ENCODE results near the gene CDHR3. TPM values are rescaled to one million over a fixed set of nuclear protein-coding genes. Genes with fewer than 3 reads are reported as not detected.

CDHR3 gene
- total RNA-seq, 2 donors from 2014 or later: 0.79 TPM; not detected in 1

DNA sequence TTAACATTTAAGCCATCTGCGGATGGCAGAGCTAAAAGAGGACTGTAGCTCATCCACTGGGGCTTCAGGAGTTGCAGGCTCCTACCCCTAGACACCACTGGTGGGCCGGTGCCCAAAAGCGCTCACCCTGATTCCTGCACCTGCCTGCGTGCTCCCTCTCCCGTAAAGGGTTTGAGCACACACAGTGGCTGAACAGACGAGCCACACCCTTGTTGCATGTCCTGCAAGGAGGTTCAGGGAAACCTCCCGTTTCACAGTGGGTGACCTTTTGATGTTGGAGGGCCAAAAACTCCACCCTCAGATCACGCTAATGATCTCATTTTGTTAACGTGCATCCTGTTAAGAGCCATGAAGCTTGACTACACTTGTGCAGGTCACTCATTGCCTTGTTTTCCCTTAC, 111.2 kb downstream of the CDHR3 start:
- Histone ChIP-seq H3K9me3 (no peaks in the 10 kb centered on the region), H3K27me3 (no peaks in the 10 kb centered on the region), H3K4me1 (peaks cover 0 to 63% of the 10 kb centered on the region in 2 donors), H3K4me3 (no peak overlapping the region), H3K27ac (no peak overlapping the region), H3K36me3 (no peaks in the 10 kb centered on the region)
- DNase-seq (ENCODE audit: low spot score): no peak
- TF ChIP-seq, protein P1, sequence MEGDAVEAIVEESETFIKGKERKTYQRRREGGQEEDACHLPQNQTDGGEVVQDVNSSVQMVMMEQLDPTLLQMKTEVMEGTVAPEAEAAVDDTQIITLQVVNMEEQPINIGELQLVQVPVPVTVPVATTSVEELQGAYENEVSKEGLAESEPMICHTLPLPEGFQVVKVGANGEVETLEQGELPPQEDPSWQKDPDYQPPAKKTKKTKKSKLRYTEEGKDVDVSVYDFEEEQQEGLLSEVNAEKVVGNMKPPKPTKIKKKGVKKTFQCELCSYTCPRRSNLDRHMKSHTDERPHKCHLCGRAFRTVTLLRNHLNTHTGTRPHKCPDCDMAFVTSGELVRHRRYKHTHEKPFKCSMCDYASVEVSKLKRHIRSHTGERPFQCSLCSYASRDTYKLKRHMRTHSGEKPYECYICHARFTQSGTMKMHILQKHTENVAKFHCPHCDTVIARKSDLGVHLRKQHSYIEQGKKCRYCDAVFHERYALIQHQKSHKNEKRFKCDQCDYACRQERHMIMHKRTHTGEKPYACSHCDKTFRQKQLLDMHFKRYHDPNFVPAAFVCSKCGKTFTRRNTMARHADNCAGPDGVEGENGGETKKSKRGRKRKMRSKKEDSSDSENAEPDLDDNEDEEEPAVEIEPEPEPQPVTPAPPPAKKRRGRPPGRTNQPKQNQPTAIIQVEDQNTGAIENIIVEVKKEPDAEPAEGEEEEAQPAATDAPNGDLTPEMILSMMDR (IDR thresholded peaks at IDR 0.05): no peak

DNA sequence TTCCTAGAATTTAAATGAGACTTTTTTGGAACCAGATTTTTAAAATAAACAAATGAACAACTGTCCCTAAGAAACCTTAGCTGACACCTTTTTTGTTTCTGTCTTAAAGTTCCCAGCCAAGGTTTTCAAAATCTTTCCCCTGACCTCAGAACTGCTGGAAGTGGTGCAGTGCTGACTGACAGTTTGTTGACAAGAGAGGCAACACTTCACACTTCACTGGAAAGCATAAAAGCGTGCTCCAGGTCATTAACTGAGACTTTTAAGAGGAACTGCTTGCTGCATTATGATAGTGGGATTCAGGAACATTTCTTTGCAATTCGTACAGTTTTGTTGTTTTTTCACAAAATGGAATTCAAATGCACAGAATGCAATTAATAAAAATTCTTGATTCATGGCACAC, 112.9 kb downstream of the CDHR3 start:
- Histone ChIP-seq H3K4me1 (peaks cover 0 to 59% of the 10 kb centered on the region in 2 donors), H3K27ac (no peak overlapping the region)
- TF ChIP-seq, protein P1 (IDR thresholded peaks at IDR 0.05): no peak

GRCh38 chr7:106076537-106076936, 113.5 kb downstream of the CDHR3 start:
- no peaks in the 10 kb centered on the region for H3K9me3 ChIP-seq
- DNase-seq (ENCODE audit: low spot score): no peak
- no peak overlapping the region for H3K4me3 ChIP-seq
- TF ChIP-seq, protein P1 (IDR thresholded peaks at IDR 0.05): no peak
- H3K36me3 ChIP-seq: no peaks in the 10 kb centered on the region
- H3K4me1 ChIP-seq: peaks cover 0 to 53% of the 10 kb centered on the region in 2 donors
- H3K27ac ChIP-seq: no peak overlapping the region
- H3K27me3 ChIP-seq: no peaks in the 10 kb centered on the region

More for the DNA sequence above, 112.9 kb downstream of the CDHR3 start:
- no peaks in the 10 kb centered on the region for H3K36me3 ChIP-seq
- DNase-seq (ENCODE audit: low spot score): no peak
- H3K9me3 ChIP-seq: no peaks in the 10 kb centered on the region
- H3K4me3 ChIP-seq: no peak overlapping the region
- no peaks in the 10 kb centered on the region for H3K27me3 ChIP-seq

GRCh38 chr7:106080300-106080987, 117.4 kb downstream of the CDHR3 start:
- Histone ChIP-seq H3K27ac (no peak overlapping the region), H3K4me3 (no peak overlapping the region), H3K27me3 (no peaks in the 10 kb centered on the region), H3K4me1 (peaks cover 0 to 22% of the 10 kb centered on the region in 2 donors), H3K36me3 (no peaks in the 10 kb centered on the region), H3K9me3 (no peaks in the 10 kb centered on the region)
- TF ChIP-seq, protein P1 (IDR thresholded peaks at IDR 0.05): no peak
- no peak for DNase-seq (ENCODE audit: low spot score)

- Histone ChIP-seq H3K27me3 (no peaks in the 10 kb centered on the region), H3K36me3 (no peaks in the 10 kb centered on the region), H3K4me1 (peaks cover 0 to 11% of the 10 kb centered on the region in 2 donors), H3K27ac (no peak overlapping the region), H3K4me3 (no peak overlapping the region), H3K9me3 (no peaks in the 10 kb centered on the region)
- no peak for DNase-seq (ENCODE audit: low spot score)
- TF ChIP-seq, protein P1 (IDR thresholded peaks at IDR 0.05): no peak
Observed at GRCh38 chr7:106082087-106082854, 119.2 kb downstream of the CDHR3 start.

Other genes starting within 250 kb of the CDHR3 start
- gene ATXN7L1, start 86.7 kb upstream of the CDHR3 start, total RNA-seq: 1 to 10 TPM; 1.7 to 3.2 TPM
- 10 to 100 TPM; 68.5 to 89.1 TPM for gene SYPL1, start 149.0 kb downstream of the CDHR3 start, total RNA-seq

All from right atrium auricular region (tissue), 2 donors.